T1000 (cell line): ENCODE measurements around the gene KRT7.

ENCODE experiments used
- DNase-seq: peaks from one replicate; lab custom pipeline; 2025; ENCODE audit warnings: mixed read lengths; lab: John Stamatoyannopoulos, UW

KRT7 gene

DNA sequence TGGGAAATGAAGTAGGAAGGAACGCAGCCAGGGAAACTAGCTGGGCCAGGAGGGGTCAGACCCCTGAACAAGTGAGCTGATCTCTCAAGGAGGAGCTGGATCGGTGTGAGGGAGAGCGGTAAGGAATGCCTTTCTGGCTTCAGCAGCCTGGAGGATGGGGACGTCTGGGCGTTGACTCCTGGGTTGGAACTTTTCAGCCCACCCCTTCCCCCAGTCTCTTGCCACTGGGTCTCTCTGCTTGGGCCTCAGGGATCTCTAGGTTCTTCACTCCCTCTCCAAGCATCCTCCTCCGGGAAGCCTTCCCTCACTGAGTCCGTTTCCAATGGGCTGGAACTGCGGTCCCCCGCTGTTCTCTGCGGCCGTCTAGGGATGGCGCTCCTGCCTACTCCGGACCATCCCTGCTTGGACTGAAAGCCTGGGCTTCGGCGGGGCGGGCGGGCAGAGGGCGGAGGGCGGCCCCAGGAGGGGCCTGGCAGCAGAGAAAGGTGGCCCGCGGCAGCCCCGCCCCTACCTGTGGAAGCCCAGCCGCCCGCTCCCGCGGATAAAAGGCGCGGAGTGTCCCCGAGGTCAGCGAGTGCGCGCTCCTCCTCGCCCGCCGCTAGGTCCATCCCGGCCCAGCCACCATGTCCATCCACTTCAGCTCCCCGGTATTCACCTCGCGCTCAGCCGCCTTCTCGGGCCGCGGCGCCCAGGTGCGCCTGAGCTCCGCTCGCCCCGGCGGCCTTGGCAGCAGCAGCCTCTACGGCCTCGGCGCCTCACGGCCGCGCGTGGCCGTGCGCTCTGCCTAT lies at the start of gene KRT7:
Gene KRT7, plus strand, starts transcription at position 570 of the 788 bp plus-strand sequence. Its CDS starts 54 bp downstream, at position 624.
- DNase-seq = no peak

DNA sequence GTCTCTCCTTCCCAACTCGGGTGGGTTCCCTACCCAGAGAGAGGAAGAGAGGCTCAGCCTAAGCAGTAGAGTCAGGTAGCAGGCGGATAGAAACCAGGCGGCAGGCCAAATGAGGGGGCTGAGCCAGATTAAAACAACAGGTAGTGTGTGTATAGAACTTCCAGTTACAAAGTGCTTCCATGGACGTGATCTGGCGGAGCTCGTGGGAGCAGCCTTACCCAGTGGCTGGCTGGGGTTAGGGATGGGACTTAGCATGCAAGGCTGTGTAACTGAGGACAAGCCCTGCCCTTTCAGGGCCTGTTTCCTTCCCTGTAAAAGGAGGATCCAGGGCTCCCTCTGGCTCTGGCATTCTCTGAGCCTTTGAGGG lies 49.5 kb upstream of the KRT7 start:
- DNase-seq = no peak

DNA sequence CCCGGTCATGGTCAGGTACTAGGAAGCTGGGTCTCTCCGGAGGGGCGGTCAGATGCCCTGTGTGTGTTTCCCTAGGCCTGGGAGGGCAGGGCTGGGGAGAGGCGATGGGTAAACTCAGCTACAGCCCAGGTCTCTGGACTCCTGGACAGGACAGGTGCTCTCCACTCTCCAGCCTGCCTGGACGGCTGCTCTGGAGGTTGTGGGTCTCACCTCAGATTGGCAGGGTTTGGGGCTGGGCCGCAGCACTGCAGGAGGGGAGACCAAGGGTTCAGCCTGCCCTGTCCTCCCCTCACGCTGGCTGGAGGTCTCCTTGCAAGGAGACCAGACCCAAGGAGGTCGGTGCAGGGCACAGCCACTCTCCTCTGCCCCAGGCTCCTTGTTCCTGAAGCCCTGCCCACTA lies 49.1 kb upstream of the KRT7 start:
- no peak for DNase-seq

DNA sequence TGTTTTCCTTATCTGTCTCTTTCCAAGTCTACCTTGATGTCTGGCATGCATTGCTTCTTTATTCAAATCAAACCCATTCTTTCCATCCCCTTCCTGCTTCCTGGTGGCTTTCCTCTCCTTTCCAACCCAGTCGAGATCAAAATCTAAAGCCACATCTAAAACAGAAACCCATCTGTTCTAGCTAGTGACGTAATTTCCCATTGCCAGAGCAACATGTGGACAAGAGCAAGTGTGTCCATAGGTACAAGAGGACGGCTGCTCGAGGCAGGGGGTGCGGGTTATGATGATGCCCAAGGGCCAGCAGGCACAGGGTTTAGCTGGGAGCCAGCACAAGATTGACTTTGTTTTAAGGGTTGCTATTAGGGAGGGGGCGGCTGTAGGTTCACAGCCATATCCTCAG lies 48.2 kb upstream of the KRT7 start:
- no peak for DNase-seq

DNA sequence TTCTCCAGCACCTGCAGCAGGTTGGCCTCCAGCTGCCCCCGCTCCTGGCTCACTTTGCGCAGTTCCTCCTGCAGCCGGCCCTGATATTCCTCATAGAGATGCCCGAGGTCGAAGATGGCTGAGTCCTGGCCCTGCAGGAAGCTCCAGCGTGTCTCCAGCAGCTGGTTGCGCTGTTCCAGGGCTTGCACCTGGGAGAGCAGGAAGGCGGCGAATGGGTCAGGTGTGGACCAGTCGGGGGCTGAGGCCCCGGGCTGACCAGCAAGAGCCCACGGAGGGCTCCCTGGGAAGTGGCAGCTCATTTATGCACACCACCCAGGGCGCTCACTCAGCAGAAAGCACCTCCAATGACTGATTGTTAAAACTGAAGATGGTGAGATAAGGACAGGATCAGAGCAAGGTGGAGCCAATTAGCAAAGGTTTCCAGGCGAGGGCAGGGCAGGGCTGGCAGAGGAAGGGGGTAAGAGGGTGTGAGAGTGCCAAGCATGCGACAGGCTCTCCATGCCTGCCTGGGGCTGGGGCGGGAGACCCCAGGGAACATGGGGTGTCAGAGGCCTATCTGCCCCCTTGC lies 47.6 kb upstream of the KRT7 start:
- no peak for DNase-seq

DNA sequence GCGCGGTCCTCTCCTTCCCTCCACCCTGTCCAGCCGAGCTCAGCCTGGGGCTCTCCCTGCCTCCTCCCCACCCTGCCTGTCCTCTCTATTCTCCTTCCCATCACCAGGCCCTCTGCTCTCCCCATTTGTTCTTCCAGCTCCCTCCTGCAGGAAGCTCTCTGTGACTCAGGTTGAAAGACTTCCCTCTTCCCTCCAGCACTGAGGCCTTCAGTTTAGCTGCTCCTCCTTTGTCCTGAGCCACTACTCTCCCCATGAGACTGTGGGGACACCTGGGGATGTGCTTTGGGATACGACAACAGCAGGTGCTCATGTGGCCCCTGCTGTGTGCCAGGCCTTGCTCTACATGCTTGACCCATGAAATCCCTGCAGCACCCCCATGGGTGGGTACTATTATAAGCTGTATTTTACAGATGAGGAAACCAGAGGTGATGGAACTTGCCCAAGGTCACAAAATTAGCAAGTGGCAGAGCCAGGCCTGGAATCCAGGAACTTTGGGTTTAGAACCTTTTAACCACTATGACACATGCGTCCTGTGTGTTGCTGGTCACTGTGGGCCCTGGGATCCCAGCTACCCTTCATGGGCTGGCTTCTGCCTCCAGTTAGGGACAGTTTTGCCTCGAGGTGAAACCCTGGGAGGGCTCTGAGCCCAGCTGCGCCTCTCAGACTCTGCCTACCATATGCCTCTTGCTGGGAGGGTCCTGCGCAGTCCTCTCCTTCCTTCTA lies 46.8 kb upstream of the KRT7 start:
- no peak for DNase-seq

DNA sequence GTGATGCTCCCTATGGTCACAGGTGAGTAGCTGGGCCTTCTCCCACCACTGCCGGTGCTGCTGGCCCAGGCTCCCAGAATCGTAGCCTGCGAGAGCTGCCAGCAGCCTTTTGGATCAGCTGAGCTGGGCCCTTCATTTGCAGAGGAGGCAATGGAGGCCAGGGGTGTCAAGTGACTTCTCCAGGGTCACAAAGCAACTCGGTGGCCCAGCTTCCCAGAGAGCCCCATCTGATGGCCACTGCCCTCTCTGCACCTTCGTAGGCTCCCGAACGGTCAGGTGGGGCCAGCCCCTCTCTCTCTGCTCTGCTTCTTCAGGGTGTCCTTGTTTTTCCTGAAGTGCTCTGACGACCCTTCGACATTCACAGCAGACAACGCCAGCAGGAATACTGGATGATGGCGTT lies 45.8 kb upstream of the KRT7 start:
- DNase-seq = no peak

DNA sequence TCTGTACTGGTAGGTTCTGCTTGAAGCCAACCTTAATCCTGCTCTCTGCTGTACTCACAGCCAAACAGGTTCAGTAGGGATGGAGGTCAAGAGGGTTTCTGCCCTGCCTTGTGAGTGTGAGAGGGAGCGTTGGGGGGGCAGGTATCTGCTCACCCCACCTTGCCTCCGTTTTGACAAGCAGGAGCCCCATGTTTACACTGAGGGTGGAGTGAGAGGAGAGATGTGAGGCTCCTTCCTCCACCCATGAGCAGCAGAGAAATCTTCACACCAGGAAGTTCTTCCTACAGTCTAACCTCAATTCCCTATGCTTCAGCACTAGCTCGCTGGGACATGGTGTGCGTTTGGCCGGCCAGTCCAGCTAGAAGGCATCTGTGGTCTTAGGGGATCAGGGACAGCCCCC lies 45.4 kb upstream of the KRT7 start:
- no peak for DNase-seq

DNA sequence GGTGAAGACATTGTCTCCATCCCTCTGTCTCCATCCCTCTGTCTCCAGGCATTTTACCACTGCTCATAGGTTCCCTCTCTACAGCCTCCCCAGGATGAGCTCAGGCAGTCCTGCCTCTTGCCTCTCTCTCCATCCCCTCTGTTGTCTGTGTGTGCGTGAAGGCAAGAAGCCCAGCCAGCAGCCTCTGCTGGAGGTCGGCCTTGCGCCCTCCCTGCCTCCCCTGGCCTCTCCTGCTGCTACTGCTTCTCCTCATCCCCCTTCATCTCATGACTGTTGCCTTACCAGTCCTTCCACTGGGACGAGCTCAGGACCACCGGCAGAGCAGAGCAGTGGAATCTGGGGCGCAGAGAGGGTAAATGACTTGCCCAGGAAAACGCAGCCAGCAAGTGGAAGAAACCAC lies 44.4 kb upstream of the KRT7 start:
- DNase-seq = no peak

DNA sequence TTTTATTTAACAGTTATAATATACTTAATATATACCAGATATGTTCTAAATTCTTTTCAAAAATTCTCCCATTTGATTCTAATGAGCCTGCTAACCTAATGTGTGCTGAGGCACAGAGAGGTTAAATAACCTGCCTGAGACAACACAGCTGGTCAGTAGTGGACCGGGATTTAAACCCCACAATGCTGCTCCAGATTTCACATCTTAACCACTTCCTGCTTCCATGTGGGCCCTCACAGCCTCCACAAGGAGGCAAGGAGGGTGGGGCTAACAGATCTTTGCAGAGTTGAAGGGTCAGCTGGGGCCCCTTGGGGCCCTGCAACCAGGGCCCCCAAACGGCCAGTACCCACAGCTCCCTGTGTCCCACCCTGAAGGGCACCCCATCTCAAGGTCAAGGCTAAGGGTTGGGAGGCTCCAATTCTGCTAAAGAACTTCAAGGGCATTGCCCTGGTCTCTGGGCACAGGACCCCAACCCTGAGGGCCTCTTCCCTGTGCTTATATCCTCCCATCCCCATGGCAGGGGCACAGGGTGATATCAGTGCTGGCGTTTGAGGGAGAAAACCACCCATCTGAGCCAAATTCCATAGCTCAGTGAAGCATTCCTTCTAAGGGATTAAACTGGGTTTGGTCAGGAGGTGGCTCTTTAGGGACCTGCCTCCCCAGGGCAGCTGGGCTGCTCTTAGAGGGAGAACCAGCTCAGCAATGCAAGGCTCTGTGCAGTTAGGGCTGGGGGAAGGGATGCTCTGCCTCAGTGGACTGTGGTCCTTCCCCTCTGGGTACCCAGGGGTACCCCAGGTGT lies 43.5 kb upstream of the KRT7 start:
- DNase-seq = no peak

DNA sequence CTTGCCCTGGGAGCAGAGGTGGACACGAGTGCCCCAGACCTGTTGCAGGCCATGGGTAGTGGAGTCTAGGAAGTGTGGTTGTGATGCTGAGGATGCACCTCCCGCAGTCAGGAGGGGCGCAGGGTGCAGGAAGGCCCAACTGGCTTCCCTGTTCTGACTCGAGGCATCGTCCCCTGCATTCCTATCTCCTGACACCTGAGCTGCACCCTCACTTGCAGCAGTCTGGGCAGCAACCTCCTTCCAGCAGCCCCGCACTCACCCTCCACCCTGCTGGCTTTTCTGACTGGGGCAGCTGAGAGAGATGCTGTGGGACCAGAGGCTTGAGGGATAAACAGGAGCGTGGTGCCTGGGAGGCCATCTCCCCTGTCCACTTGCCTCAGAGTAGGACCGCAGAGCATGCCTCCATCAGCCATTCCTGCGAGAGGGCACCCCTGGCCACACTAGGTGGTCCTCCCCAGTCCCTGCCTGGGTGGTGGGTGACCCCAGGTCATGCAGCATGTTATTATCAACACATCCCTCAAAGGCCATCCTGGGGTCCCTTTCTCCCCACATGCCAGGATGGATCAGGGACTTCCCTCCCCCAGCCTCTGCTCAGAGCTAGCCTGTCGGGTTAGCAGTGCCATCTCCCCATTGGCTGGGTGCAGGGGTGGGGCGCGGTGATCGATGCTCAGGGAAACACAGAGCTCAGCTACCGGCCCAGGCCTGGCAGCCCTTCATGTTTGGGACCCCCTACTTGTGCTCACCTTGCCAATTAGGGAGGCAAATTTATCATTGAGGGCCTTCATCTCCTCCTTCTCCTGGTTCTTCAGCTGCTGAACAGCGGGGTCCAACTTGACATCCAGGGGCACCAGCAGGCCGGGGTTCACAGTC lies 41.9 kb upstream of the KRT7 start:
- no peak for DNase-seq

DNA sequence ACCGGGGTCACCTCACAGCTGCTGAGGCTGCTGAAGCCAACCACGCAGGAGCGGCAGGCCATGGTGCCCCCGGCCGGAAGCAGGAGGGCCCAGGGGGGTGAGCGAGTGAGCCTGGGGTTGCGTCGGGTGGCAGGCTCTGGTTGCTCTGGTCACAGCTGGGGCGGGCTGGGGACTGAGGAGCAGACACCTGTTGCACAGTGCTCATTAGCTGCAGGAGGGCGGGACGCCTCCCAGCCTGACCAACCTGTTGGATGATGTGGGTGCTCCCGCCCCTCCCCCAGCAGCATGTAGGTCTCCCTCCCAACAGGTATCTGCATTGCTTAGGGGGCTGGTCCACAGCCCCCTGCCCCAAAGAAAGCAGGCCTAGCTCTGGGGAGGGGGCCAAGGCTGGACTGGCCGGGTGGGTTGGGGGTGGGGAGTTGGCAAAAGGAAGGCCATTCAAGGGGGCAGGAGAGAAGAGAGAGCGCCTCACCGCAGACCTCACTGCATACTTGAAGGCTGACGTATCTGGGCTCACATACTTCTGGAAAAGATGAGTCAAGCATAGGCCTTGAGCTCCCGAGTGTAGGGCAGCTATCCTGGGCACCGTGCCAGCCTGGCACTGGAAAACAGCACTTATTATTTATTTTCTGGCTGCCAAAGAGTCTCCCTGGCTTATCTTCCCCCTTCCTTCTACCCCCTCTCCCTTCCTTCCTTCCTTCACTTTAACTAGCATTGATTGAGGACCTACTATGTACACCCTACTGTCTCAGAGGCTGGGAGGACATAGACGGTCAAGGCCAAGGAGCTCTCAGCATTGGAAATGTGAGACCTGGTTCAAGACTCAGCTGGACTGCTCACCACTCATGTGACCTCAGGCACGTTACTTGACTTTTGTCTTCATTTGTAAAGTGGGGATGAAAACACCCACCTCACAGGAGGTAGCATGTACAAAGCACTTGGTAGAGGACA lies 40.9 kb upstream of the KRT7 start, which contains the start of gene KRT80:
Gene KRT80, minus strand, starts transcription at position 174 of the 951 bp plus-strand sequence. Its CDS starts 112 bp downstream, at position 62.
- no peak for DNase-seq

DNA sequence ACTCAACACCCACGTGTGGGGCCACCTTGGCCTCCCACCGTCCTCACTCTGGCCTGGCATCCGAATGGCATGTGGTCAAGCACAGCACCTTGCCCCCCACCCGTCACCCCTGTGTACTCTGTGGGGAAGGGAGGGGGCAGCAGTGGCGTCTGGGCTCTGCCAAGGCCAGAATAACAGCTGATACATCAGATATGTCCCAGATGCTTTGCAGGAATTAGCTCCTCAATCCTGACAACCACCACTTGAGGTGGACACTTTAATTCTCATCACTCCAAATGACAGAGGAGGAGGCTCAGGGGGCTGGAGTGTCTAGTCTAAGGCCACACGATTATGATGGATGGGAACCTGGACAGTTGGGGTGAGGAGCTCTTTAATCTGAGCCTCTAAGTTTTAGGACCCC lies 39.5 kb upstream of the KRT7 start:
- DNase-seq = no peak

DNA sequence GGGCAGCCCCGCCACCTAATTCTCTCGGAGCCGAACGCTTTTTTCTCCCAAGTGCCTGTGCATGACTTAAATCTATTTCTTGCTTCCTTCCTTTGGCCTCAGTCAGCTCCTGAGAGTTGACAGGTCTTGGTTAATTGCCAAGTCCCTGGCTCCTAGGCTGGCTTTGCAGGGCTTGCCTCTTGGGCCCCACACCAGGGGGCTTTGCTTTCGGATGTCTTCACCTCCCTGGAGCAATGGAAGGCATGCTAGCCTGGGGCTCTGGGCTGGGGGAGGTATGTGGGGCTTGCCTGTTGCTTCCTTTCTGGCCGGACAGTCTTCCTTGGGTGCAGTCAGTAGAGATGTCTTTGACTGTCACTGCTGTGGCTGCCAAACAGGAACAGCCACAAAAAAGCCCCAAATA lies 39.1 kb upstream of the KRT7 start:
- no peak for DNase-seq

DNA sequence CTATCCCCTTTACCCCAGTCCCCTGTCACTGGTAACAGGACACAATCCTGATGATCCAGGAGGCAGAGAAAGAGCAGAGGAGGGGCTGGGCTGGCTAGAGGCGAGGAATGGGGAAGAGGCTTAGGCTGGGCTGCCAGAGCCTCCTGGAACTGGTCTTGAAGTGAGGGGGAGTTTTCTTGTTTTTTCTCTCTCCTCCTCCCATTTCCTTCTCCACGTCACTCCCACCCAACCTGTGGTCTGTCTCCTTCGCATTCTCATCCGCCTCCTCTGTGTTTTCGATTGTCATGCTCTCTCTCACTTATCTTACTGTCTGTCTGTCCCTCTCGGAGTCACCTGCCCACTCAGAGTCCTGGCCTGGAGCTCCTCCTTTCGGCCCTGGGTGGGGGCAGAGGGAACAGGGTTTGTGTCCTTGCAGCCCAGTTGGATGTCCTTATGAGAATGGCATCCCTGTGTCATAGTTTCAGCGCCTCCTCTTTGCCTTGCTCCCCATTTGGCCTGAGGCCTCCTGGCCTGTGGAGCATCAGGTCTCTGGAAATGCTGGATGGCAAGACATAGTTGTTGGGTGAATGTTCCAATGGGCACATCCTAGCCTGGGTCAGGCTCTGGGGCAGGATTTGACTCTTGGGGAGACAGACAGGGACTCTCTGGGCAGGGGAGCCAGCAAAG lies 37.8 kb upstream of the KRT7 start:
- DNase-seq = no peak

DNA sequence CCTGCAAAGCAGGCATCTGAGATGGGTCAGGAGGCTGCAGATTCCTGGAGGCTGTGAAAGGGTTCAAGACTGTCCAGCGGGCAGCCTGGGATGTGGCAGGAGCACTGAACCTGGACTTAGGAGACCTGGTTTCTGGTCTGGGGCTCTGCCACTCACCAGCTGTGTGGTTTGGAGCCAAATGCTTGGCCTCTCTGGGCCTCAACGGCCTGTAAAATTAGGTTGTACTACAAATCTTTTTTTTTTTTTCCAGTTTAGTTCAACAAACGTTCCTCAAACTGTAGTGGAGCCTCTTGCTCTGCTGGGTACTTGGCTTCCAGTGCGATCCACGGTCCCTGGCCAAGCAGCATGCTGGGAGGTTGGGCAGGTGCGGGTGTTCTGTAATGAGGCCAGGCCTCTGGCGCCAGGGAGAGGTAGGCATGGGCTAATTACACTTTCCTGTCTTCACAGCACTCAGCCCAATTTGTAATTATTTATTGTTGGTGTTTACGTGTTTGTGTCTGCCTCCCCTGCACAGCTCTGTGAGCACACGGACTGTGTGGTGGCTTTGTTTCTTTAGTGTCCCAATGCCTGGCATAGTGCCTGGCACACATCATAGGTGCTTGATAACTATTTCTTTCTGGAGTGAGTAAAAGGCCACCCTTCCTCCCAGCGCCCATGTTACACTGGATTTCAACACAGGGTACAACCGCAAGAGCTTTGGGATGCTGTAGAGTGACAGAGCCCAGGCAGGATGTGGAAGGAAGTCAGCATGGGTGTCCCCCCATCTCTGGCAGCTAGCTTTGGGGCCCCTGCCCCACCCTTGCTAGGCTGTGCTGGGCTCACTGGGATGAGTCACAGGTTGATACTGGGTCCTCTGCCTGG lies 35.4 kb upstream of the KRT7 start:
- DNase-seq = no peak

DNA sequence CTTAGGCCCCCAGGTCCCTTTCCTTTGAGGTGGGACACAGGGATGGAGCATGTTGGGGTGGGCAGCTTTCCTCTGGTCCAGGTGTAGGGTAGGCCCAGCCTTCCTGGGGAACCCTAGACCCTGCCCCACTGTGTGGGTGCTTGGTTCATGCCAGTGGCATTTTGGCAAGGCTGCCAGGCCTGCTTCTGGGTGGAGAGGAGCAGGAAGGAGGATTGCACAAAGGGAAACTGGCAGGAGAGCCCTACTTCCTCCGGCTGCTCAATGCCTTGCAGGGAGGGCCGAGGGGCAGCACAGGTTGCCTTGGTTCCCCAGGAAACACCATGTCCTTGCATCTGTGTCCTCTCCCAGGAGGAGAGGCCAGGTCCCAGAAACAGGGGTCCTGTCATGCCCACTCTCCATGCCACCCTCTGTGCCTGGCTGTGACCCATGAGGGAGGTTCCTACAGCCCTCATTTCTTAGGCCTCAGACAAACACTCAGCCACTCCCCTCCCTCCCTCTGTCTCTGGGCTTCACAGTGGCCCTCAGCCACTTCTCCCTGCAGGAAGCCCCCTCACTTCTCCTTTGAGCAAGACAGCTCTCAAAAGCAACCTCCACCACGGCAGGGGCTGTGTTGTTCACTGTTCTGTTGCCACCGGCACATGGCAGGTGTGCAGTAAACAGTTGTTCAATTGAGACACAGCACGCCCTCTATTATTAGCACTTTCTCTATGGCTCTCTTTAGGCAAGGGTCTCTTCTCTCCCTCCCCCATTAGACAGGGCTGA lies 34.4 kb upstream of the KRT7 start:
- no peak for DNase-seq
